ENCODE measurements around the gene KAT2A. TPM values are rescaled to one million over a fixed set of nuclear protein-coding genes. Genes with fewer than 3 reads are reported as not detected.

Gene KAT2A
- total and polyA plus RNA-seq, 9 of the 15 experiments (the other 6 are each of a cell fraction or from before 2014, with no cell fraction given): 1.5 to 80.4 (median 31.9) TPM

GRCh38 chr17:42153919-42154742 is 33.0 kb upstream of the KAT2A start (continued):
- TF ChIP-seq ZNF655 (CRISPR knock-in tag; IDR thresholded peaks at IDR 0.05): no peak
- TF ChIP-seq, protein P1, sequence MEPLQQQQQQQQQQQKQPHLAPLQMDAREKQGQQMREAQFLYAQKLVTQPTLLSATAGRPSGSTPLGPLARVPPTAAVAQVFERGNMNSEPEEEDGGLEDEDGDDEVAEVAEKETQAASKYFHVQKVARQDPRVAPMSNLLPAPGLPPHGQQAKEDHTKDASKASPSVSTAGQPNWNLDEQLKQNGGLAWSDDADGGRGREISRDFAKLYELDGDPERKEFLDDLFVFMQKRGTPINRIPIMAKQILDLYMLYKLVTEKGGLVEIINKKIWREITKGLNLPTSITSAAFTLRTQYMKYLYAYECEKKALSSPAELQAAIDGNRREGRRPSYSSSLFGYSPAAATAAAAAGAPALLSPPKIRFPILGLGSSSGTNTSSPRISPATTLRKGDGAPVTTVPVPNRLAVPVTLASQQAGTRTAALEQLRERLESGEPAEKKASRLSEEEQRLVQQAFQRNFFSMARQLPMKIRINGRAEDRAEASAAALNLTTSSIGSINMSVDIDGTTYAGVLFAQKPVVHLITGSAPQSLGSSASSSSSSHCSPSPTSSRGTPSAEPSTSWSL (CRISPR knock-in tag; IDR thresholded peaks at IDR 0.05; ENCODE audit: borderline replicate concordance): no peak
- TF ChIP-seq GATAD2A (IDR thresholded peaks at IDR 0.05): no peak
- TF ChIP-seq CEBPZ (IDR thresholded peaks at IDR 0.05; ENCODE audit: borderline replicate concordance, low read depth, low read length): no peak
- no peak for TF ChIP-seq ZNF766 (CRISPR knock-in tag; conservative IDR thresholded peaks at IDR 0.05)
- no peak for TF ChIP-seq COPS2 (conservative IDR thresholded peaks at IDR 0.05)
- 0 out of 2 replicates have a peak, but pooled peaks have one; percentile 32 for TF ChIP-seq FOXK1 (CRISPR knock-in tag; IDR thresholded peaks at IDR 0.05; ENCODE audit: borderline replicate concordance)
- no peak for TF ChIP-seq ZNF695 (CRISPR knock-in tag; IDR thresholded peaks at IDR 0.05)
- no peak for TF ChIP-seq FOXM1 (IDR thresholded peaks at IDR 0.05; ENCODE audit: low read depth)
- no peak for TF ChIP-seq FOXM1 (CRISPR knock-in tag; IDR thresholded peaks at IDR 0.05; ENCODE audit: low read depth)
- no peak for TF ChIP-seq ZNF699 (CRISPR knock-in tag; IDR thresholded peaks at IDR 0.05; ENCODE audit: insufficient replicate concordance)
- no peak for TF ChIP-seq ZBTB5 (IDR thresholded peaks at IDR 0.05)
- no peak for TF ChIP-seq RFX5 (IDR thresholded peaks at IDR 0.05; ENCODE audit: low read depth, low read length)
- no peak for TF ChIP-seq PTBP1 (IDR thresholded peaks at IDR 0.05; ENCODE audit: low read depth, low read length)
- TF ChIP-seq, protein P2, sequence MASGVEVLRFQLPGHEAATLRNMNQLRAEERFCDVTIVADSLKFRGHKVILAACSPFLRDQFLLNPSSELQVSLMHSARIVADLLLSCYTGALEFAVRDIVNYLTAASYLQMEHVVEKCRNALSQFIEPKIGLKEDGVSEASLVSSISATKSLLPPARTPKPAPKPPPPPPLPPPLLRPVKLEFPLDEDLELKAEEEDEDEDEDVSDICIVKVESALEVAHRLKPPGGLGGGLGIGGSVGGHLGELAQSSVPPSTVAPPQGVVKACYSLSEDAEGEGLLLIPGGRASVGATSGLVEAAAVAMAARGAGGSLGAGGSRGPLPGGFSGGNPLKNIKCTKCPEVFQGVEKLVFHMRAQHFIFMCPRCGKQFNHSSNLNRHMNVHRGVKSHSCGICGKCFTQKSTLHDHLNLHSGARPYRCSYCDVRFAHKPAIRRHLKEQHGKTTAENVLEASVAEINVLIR (CRISPR knock-in tag; IDR thresholded peaks at IDR 0.05): no peak
- TF ChIP-seq CSDE1 (IDR thresholded peaks at IDR 0.05): no peak
- TF ChIP-seq MTF1 (CRISPR knock-in tag; IDR thresholded peaks at IDR 0.05; ENCODE audit: borderline replicate concordance): no peak
